ENCODE data around the gene RHOBTB3. TPM values are rescaled to one million over a fixed set of nuclear protein-coding genes. Genes with fewer than 3 reads are reported as not detected.
A peak's percentile ranks its signal among the peaks of the same experiment; 100 is the strongest.

The RHOBTB3 gene
- total and polyA plus RNA-seq, 8 donors: 26.5 to 93.0 (median 64.1) TPM

GRCh38 chr5:95689680-95690079, 41.5 kb upstream of the RHOBTB3 start:
- TF ChIP-seq CTCF (IDR thresholded peaks at IDR 0.05): no peak
- H3K27ac ChIP-seq: no peak overlapping the region
- no peaks in the 10 kb centered on the region for H3K36me3 ChIP-seq
- H3K4me3 ChIP-seq: no peak overlapping the region
- ATAC-seq (no peak), DNase-seq (no peak)
- no peaks in the 10 kb centered on the region for H3K27me3 ChIP-seq
- H3K9me3 ChIP-seq: no peaks in the 10 kb centered on the region
- intact Hi-C loops (cut with DNase I): no loop called here
- H3K4me1 ChIP-seq: no peaks in the 10 kb centered on the region

GRCh38 chr5:95690333-95690732, 40.8 kb upstream of the RHOBTB3 start:
- no peak overlapping the region for H3K4me3 ChIP-seq
- no peak for DNase-seq
- ATAC-seq: no peak
- H3K9me3 ChIP-seq: no peaks in the 10 kb centered on the region
- H3K27me3 ChIP-seq: no peaks in the 10 kb centered on the region
- intact Hi-C loops (cut with DNase I): no loop called here
- H3K4me1 ChIP-seq: no peaks in the 10 kb centered on the region
- H3K36me3 ChIP-seq: no peaks in the 10 kb centered on the region
- TF ChIP-seq CTCF (IDR thresholded peaks at IDR 0.05): no peak
- H3K27ac ChIP-seq: no peak overlapping the region

- ATAC-seq: peak; percentile 64
- Histone ChIP-seq H3K9me3 (no peaks in the 10 kb centered on the region), H3K4me3 (no peak overlapping the region), H3K36me3 (no peaks in the 10 kb centered on the region), H3K4me1 (no peaks in the 10 kb centered on the region), H3K27ac (no peak overlapping the region), H3K27me3 (no peaks in the 10 kb centered on the region)
- intact Hi-C loops (cut with DNase I): no loop called here
- no peak for DNase-seq
- TF ChIP-seq CTCF (IDR thresholded peaks at IDR 0.05): no peak
Observed at GRCh38 chr5:95697781-95698681, 33.1 kb upstream of the RHOBTB3 start.

- intact Hi-C loops (cut with DNase I): no loop called here
- TF ChIP-seq CTCF (IDR thresholded peaks at IDR 0.05): no peak
- no peaks in the 10 kb centered on the region for H3K36me3 ChIP-seq
- H3K9me3 ChIP-seq: no peaks in the 10 kb centered on the region
- no peak overlapping the region for H3K27ac ChIP-seq
- no peaks in the 10 kb centered on the region for H3K27me3 ChIP-seq
- DNase-seq: no peak
- no peak for ATAC-seq
- no peaks in the 10 kb centered on the region for H3K4me1 ChIP-seq
- no peak overlapping the region for H3K4me3 ChIP-seq
Observed at GRCh38 chr5:95699337-95699736, 31.8 kb upstream of the RHOBTB3 start.

- H3K27ac ChIP-seq: no peak overlapping the region
- H3K36me3 ChIP-seq: no peaks in the 10 kb centered on the region
- no peaks in the 10 kb centered on the region for H3K9me3 ChIP-seq
- TF ChIP-seq CTCF (IDR thresholded peaks at IDR 0.05): no peak
- ATAC-seq (no peak), DNase-seq (no peak)
- no peak overlapping the region for H3K4me3 ChIP-seq
- H3K4me1 ChIP-seq: no peaks in the 10 kb centered on the region
- intact Hi-C loops (cut with DNase I): no loop called here
- H3K27me3 ChIP-seq: no peaks in the 10 kb centered on the region
Observed at GRCh38 chr5:95701074-95701473, 30.1 kb upstream of the RHOBTB3 start.
